Gastroesophageal sphincter (tissue), 4 donors: ENCODE results near the gene ITGA11. TPM values are rescaled to one million over a fixed set of nuclear protein-coding genes. Genes with fewer than 3 reads are reported as not detected.

ENCODE experiments used
- ATAC-seq: fragments of 150-250 bp; one replicate; pipeline ENCODE4 v1.9.1; 2016; ENCODE audit warnings: mild to moderate bottlenecking, moderate library complexity
- H3K27ac ChIP-seq, 4 donors: fragments of 200-600 bp; sonication (generic) in 3 of 4; 1 replicate in 3 of 4; 2 replicates in 1 of 4; pipeline ENCODE4 v1.5.1; 2016 to 2019
- H3K27me3 ChIP-seq: fragments of 200-600 bp; sonication (generic); one replicate; pipeline ENCODE4 v1.5.1; 2019
- H3K36me3 ChIP-seq, 2 donors: fragments of 200-600 bp; sonication (generic); one replicate each; pipeline ENCODE4 v1.5.1; 2019; ENCODE audit warnings: control low read depth in 1 of 2
- H3K4me1 ChIP-seq, 3 donors: fragments of 200-600 bp; sonication (generic); 1 replicate in 2 of 3; 2 replicates in 1 of 3; pipeline ENCODE4 v1.5.1; 2016 to 2019; ENCODE audit warnings: control low read depth in 2 of 3
- H3K4me3 ChIP-seq, 2 donors: fragments of 200-600 bp; sonication (generic); one replicate each; pipeline ENCODE4 v1.5.1; 2019; ENCODE audit warnings: mild to moderate bottlenecking in 1 of 2, moderate library complexity in 1 of 2
- H3K9me3 ChIP-seq, 3 donors: fragments of 200-600 bp; sonication (generic); one replicate each; pipeline ENCODE4 v1.5.1; 2017 to 2019; ENCODE audit warnings: control low read depth in 2 of 3
- CTCF ChIP-seq, 4 experiments: fragments of 200-600 bp in 2 of 4; fragments of 450-650 bp in 2 of 4; sonication (generic) in 1 of 4; IDR thresholded peaks; one replicate each; pipeline ENCODE4 v1.5.1; 2017 to 2019; ENCODE audit warnings: antibody characterized with exemption in 4 of 4, mild to moderate bottlenecking in 2 of 4, moderate library complexity in 2 of 4
- EP300 ChIP-seq: sonication (generic); formaldehyde crosslinking; IDR thresholded peaks from one replicate; pipeline ENCODE4 v1.6.1; 2017; ENCODE audit warnings: antibody characterized with exemption, mild to moderate bottlenecking
- POLR2A ChIP-seq, 2 donors: fragments of 450-650 bp; IDR thresholded peaks; one replicate each; pipeline ENCODE4 v1.6.1; 2017; ENCODE audit warnings: antibody characterized with exemption in 2 of 2, mild to moderate bottlenecking in 2 of 2, moderate library complexity in 1 of 2
- POLR2AphosphoS5 ChIP-seq: sonication (generic); formaldehyde crosslinking; IDR thresholded peaks from one replicate; pipeline ENCODE4 v1.6.1; 2017; ENCODE audit warnings: antibody characterized with exemption
- WGBS, 2 donors: methylation state at CpG; one replicate each; pipeline ENCODE4 v1.1.5; 2018; ENCODE audit warnings: low coverage in 1 of 2; 5-methylcytosine and 5-hydroxymethylcytosine counted together
- total RNA-seq, 4 donors: library from RNA; depleted of rRNA; stranded (reverse); fragments of >200 nt; gene quantifications; one replicate each; pipeline ENCODE4 v1.1.0, GENCODE V29; 2016

ITGA11 gene
- total RNA-seq, 4 donors from 2014 or later: 3.8 to 9.5 (median 6.7) TPM

GRCh38 chr15:68315035-68315434 lies 116.9 kb downstream of the ITGA11 start:
- no peak for ATAC-seq
- TF ChIP-seq EP300: no peak
- H3K36me3 ChIP-seq: no peaks in the 10 kb centered on the region
- peaks cover 0 to 8% (median 0%) of the 10 kb centered on the region in 3 donors for H3K4me1 ChIP-seq
- H3K4me3 ChIP-seq: no peak overlapping the region
- H3K9me3 ChIP-seq: no peaks in the 10 kb centered on the region
- no peak overlapping the region for H3K27ac ChIP-seq
- H3K27me3 ChIP-seq: peaks cover 34% of the 10 kb centered on the region
- 90 to 100% methylated on average over 1 of the region's 1 CpG for WGBS, 2 donors

GRCh38 chr15:68314563-68314962 lies 117.4 kb downstream of the ITGA11 start:
- WGBS, 2 donors: 64 to 69% methylated on average over 5 to 6 of the region's 11 CpGs
- TF ChIP-seq EP300: no peak
- no peak for TF ChIP-seq CTCF (IDR thresholded peaks at IDR 0.05)
- no peak for TF ChIP-seq POLR2AphosphoS5
- no peak for TF ChIP-seq POLR2A (IDR thresholded peaks at IDR 0.05)
- H3K27ac ChIP-seq: no peak overlapping the region

GRCh38 chr15:68313501-68314410 lies 118.2 kb downstream of the ITGA11 start:
- Histone ChIP-seq H3K9me3 (no peaks in the 10 kb centered on the region), H3K27ac (no peak overlapping the region), H3K4me3 (no peak overlapping the region), H3K27me3 (peaks cover 34% of the 10 kb centered on the region), H3K4me1 (peaks cover 0 to 11% (median 0%) of the 10 kb centered on the region in 3 donors), H3K36me3 (no peaks in the 10 kb centered on the region)
- WGBS, 2 donors: 65 to 69% methylated on average over 4 to 5 of the region's 18 CpGs
- no peak for TF ChIP-seq POLR2A (IDR thresholded peaks at IDR 0.05)
- TF ChIP-seq CTCF (IDR thresholded peaks at IDR 0.05): no peak
- no peak for TF ChIP-seq EP300
- TF ChIP-seq POLR2AphosphoS5: no peak
- no peak for ATAC-seq

More at GRCh38 chr15:68314563-68314962, 117.4 kb downstream of the ITGA11 start:
- Histone ChIP-seq H3K9me3 (no peaks in the 10 kb centered on the region), H3K36me3 (no peaks in the 10 kb centered on the region), H3K4me3 (no peak overlapping the region), H3K4me1 (peaks cover 0 to 11% (median 0%) of the 10 kb centered on the region in 3 donors), H3K27me3 (peaks cover 34% of the 10 kb centered on the region)
- no peak for ATAC-seq

- no peak for ATAC-seq
Observed at GRCh38 chr15:68312701-68313204, 119.2 kb downstream of the ITGA11 start.

More at GRCh38 chr15:68312701-68313204, 119.2 kb downstream of the ITGA11 start:
- H3K4me1 ChIP-seq: peaks cover 0 to 11% (median 0%) of the 10 kb centered on the region in 3 donors
- no peak overlapping the region for H3K27ac ChIP-seq
- no CpG with 5 or more reads among the region's 18 CpGs for WGBS, 2 donors
- peaks cover 34% of the 10 kb centered on the region for H3K27me3 ChIP-seq
- H3K36me3 ChIP-seq: no peaks in the 10 kb centered on the region
- H3K9me3 ChIP-seq: no peaks in the 10 kb centered on the region
- no peak for TF ChIP-seq EP300
- no peak for TF ChIP-seq CTCF (IDR thresholded peaks at IDR 0.05)
- TF ChIP-seq POLR2AphosphoS5: no peak
- no peak overlapping the region for H3K4me3 ChIP-seq
